Smooth muscle cell of bladder (primary cell): ENCODE results near the gene LZTFL1. TPM values are rescaled to one million over a fixed set of nuclear protein-coding genes. Genes with fewer than 3 reads are reported as not detected.

Source experiments
- total RNA-seq: library from RNA; depleted of rRNA; stranded (reverse); fragments of >200 nt; gene quantifications from 2 replicates; pipeline ENCODE4 v1.2.3, GENCODE V29; 2014

Gene LZTFL1, protein sequence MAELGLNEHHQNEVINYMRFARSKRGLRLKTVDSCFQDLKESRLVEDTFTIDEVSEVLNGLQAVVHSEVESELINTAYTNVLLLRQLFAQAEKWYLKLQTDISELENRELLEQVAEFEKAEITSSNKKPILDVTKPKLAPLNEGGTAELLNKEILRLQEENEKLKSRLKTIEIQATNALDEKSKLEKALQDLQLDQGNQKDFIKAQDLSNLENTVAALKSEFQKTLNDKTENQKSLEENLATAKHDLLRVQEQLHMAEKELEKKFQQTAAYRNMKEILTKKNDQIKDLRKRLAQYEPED
- total RNA-seq, result 15.4 and 17.0 TPM in 2 replicates

DNA sequence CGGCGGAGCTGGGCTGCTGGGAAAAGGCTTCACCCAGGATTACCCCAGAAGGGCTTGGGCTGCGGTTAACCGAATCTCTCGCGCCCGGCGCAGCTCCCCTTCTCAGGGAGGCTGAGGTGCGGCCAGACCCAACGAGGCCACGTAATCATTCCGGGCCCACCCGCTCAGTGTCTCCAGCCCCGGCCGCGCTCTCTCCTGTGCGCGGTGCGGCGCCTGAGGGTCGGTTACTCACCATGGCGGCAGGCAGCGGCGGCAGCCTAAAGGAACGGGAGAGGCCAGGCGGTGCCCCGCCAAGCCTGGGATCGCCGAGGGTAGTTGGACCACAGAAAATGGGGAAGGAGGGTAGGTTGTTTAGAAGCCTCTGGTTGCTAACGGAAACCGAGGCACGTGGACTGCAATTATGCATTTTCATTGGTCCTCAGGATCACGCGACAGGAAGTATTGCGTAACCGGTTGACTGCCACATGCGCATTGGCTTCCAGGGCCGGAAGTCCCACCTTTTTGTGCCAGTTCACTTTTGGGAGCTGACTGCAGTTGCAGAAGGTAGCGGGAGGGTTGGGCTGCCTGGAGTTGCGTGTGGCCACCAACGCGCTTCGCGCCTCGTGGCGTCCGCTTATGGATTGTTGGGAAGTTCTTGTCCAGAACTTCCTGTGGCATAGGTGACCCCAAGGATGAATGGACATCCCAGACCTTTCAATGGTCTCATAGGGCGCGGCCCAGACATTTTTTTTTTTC lies at the start of gene LZTFL1:
Gene LZTFL1 (minus strand): TSS at position 363 of the 735 bp plus-strand sequence. CDS start 128 bp downstream, at position 235.

DNA sequence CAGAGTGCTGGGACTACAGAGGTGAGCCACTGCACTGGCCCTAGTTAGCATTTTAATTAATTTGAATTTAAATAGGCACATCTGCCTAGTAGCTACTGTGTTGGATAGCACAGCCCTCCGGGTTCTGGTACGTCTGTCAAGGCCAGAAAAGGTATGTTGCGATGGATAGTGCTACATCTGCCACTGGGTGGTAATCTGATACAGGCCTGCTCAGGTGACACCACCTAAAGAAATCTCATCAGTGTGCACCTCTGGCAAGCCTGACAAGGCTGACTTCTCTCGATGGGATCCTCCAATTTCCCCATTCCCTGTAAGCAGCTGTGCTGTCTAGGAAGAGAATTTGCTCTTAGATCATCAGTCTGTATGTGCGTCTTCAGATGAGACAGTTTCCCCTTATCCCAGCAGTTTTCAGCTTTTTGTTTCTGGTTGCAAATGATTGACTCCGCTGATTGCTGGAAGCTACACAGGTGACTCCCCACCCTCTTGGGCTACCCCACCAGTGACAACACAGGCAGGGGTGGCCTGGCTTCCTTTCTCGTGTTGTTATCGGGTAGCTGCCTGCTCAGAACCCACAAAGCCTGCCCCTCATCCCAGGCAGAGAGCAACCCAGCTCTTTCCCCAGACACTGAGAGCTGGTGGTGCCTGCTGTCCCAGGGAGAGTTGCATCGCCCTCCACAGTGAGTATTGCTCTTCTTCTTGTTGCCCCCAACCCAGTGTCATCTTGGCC lies 44.2 kb upstream of the LZTFL1 start, which contains the start of gene CCR9:
Gene CCR9 (plus strand): TSS at position 565 of the 727 bp plus-strand sequence. CDS start 8,391 bp downstream, outside the sequence.

DNA sequence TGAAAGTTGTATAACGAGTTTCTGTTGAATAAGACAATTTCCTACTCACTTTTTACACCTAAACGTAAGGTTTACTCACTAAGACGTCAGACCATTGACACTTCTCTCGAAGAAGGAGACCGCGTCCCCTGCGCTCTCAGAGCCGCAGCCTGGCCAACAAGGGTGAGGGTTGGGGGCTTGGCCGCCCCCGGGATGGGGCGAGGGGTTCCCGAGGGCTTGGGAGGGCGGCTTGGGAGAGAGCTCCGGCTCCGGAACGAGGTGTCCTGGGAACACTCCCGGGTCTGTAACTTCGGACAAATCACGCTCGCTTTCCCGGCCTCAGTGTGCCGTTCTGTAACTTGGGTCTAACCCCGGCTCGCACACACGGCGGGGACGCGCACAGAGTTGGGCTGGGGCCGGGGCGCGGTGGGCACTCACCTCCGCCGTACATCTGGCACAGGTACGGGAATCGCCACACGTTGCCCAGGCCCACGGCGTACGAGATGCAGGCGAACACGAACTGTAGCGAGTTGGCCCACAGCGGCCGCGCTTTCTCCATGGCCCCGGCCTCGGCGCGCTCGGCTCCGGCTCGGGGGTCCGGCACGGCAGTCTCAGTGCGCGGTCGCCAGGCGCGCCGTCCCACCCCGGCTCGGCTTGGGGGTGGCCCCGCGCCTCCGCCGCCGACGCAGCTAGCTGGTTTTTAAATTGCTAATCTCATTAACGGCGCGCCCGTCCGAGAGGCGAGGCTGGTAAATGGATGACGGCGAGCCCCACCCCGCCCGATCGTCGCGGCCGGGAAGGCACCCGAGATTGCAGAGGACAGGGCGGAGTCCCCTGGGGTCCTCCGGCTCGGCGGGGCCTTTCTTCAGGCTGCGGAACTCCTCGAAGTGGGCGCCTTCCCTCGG lies 45.8 kb downstream of the LZTFL1 start, which contains the start of gene SLC6A20:
Gene SLC6A20 (minus strand): TSS at position 655 of the 884 bp plus-strand sequence. CDS start 117 bp downstream, at position 538.

Other genes starting within 250 kb of the LZTFL1 start
- gene LIMD1, start 247.4 kb downstream of the LZTFL1 start, total RNA-seq, result 9.4 and 12.9 TPM in 2 replicates
- gene SACM1L, start 152.7 kb downstream of the LZTFL1 start, total RNA-seq, result 28.4 and 33.9 TPM in 2 replicates
- gene SLC6A20, start 45.6 kb downstream of the LZTFL1 start, total RNA-seq, result not detected in 2 replicates
- gene CCR9, start 44.4 kb upstream of the LZTFL1 start, total RNA-seq, result not detected in 2 replicates
- 0.09 and 0.28 TPM in 2 replicates for gene CXCR6, start 101.3 kb upstream of the LZTFL1 start, total RNA-seq
- 47.5 and 57.2 TPM in 2 replicates for gene FYCO1, start 153.7 kb upstream of the LZTFL1 start, total RNA-seq
- under 0.01 TPM in 2 replicates for gene XCR1, start 185.4 kb upstream of the LZTFL1 start, total RNA-seq